H1 (cell line): ENCODE results near the gene PKDREJ. TPM values are rescaled to one million over a fixed set of nuclear protein-coding genes. Genes with fewer than 3 reads are reported as not detected.
A peak's percentile ranks its signal among the peaks of the same experiment; 100 is the strongest.

ENCODE experiments used
- CTCF ChIA-PET: fragments of 300-600 bp; sonication (Branson Sonifier 250); formaldehyde crosslinking; loops from one replicate; lab custom pipeline; 2021; ENCODE audit not compliant: partially characterized antibody; lab: Charles Lee
- POLR2A ChIA-PET: fragments of 300-600 bp; sonication (Branson Sonifier 250); formaldehyde crosslinking; loops from one replicate; lab custom pipeline; 2021; ENCODE audit warnings: inconsistent platforms; ENCODE audit not compliant: partially characterized antibody; lab: Charles Lee
- DNase-seq, 2 experiments: peaks; one replicate each; pipeline versions ENCODE4 v3.0.0 to v3.0.0-alpha.2; 2010 to 2022; ENCODE audit warnings: low spot score in 2 of 2, low read depth in 1 of 2, mixed read lengths in 1 of 2
- FAIRE-seq: peaks from 2 replicates; lab custom pipeline; 2011; peaks lifted over from hg19 to GRCh38; lab: Jason Lieb, UNC
- H2AFZ ChIP-seq: 2 replicates; pipeline ENCODE4 v1.8.1; 2012; ENCODE audit warnings: low read length, inconsistent platforms
- H2AK5ac ChIP-seq: 2 replicates; pipeline ENCODE4 v1.6.1; 2013; ENCODE audit warnings: low read depth, low read length
- H2BK120ac ChIP-seq: replicated peaks from 2 replicates; pipeline ENCODE3; 2013; ENCODE audit warnings: low read depth, low read length, inconsistent platforms
- H2BK12ac ChIP-seq: 2 replicates; pipeline ENCODE4 v1.6.1; 2013; ENCODE audit warnings: low read depth, low read length
- H2BK15ac ChIP-seq: 2 replicates; pipeline ENCODE4 v1.6.1; 2013; ENCODE audit warnings: low read length
- H2BK20ac ChIP-seq: 2 replicates; pipeline ENCODE4 v1.6.1; 2013; ENCODE audit warnings: low read length
- H2BK5ac ChIP-seq: 2 replicates; pipeline ENCODE4 v1.6.1; 2013; ENCODE audit warnings: low read depth, low read length
- H3K14ac ChIP-seq: 2 replicates; pipeline ENCODE4 v1.6.1; 2013; ENCODE audit warnings: inconsistent platforms; ENCODE audit not compliant: insufficient read length
- H3K18ac ChIP-seq: 2 replicates; pipeline ENCODE4 v1.6.1; 2013; ENCODE audit warnings: low read length; ENCODE audit errors: extremely low read depth
- H3K23ac ChIP-seq: 2 replicates; pipeline ENCODE4 v1.6.1; 2013; ENCODE audit warnings: inconsistent platforms; ENCODE audit not compliant: insufficient read length
- H3K23me2 ChIP-seq: 2 replicates; pipeline ENCODE4 v1.6.1; 2013; ENCODE audit warnings: low read depth, low read length
- H3K27ac ChIP-seq: 2 replicates; pipeline ENCODE4 v1.6.1; 2011; ENCODE audit warnings: low read depth, low read length, inconsistent platforms
- H3K27me3 ChIP-seq, 4 experiments: replicated peaks in 1 of 4; 1 replicate in 1 of 4; 2 replicates in 3 of 4; pipeline versions ENCODE4 v1.6.1 to v1.8.1; 2011 to 2013; ENCODE audit warnings: low read length in 3 of 4, mild to moderate bottlenecking in 3 of 4, inconsistent platforms in 2 of 4, mixed read lengths in 2 of 4, moderate library complexity in 1 of 4; ENCODE audit not compliant: control insufficient read depth in 3 of 4, insufficient read depth in 3 of 4; ENCODE audit errors: extremely low read depth in 1 of 4
- H3K36me3 ChIP-seq, 4 experiments: 2 replicates each; pipeline versions ENCODE4 v1.6.1 to v1.8.1; 2011 to 2013; ENCODE audit warnings: mild to moderate bottlenecking in 4 of 4, low read length in 3 of 4, moderate library complexity in 2 of 4, control low read depth in 1 of 4, inconsistent platforms in 1 of 4; ENCODE audit not compliant: insufficient read depth in 4 of 4, control insufficient read depth in 2 of 4
- H3K4ac ChIP-seq: replicated peaks from 2 replicates; pipeline ENCODE3; 2013; ENCODE audit warnings: low read length, low read depth, mixed read lengths, inconsistent platforms; ENCODE audit not compliant: insufficient read length
- H3K4me1 ChIP-seq, 4 experiments: replicated peaks in 1 of 4; 1 replicate in 1 of 4; 2 replicates in 3 of 4; pipeline versions ENCODE4 v1.6.1 to v1.8.1; 2011 to 2013; ENCODE audit warnings: low read length in 3 of 4, inconsistent platforms in 2 of 4, mixed read lengths in 1 of 4; ENCODE audit not compliant: insufficient read depth in 4 of 4, control insufficient read depth in 3 of 4
- H3K4me2 ChIP-seq, 2 experiments: 2 replicates each; pipeline versions ENCODE4 v1.6.1 to v1.8.1; 2011 to 2013; ENCODE audit warnings: low read depth in 2 of 2, low read length in 2 of 2, control low read depth in 1 of 2, inconsistent platforms in 1 of 2, mild to moderate bottlenecking in 1 of 2; ENCODE audit not compliant: insufficient read depth in 1 of 2
- H3K4me3 ChIP-seq, 4 experiments: fragments of 200-600, 300-600 bp in 1 of 4; sonication (generic), shearing (Covaris generic), sonication (Bioruptor Twin) in 1 of 4; 2 replicates each; pipeline versions ENCODE4 v1.5.1 to v1.8.1; 2011 to 2016; ENCODE audit warnings: low read length in 4 of 4, low read depth in 3 of 4, control low read depth in 2 of 4, inconsistent platforms in 2 of 4, mild to moderate bottlenecking in 2 of 4, mixed read lengths in 1 of 4, moderate library complexity in 1 of 4; ENCODE audit not compliant: insufficient read depth in 2 of 4; ENCODE audit errors: extremely low read depth in 1 of 4
- H3K56ac ChIP-seq: replicated peaks from 2 replicates; pipeline ENCODE3; 2013; ENCODE audit warnings: low read depth, mild to moderate bottlenecking, mixed read lengths, low read length, inconsistent platforms; ENCODE audit not compliant: insufficient read length
- H3K79me1 ChIP-seq: 2 replicates; pipeline ENCODE4 v1.6.1; 2013; ENCODE audit warnings: low read depth, low read length, control low read depth
- H3K79me2 ChIP-seq, 2 experiments: 2 replicates each; pipeline versions ENCODE4 v1.6.1 to v1.8.1; 2012 to 2013; ENCODE audit warnings: low read length in 2 of 2, mild to moderate bottlenecking in 2 of 2, inconsistent platforms in 1 of 2; ENCODE audit not compliant: insufficient read depth in 2 of 2, control insufficient read depth in 1 of 2
- H3K9ac ChIP-seq, 4 experiments: replicated peaks in 1 of 4; 1 replicate in 1 of 4; 2 replicates in 3 of 4; pipeline versions ENCODE4 v1.6.1 to v1.8.1; 2011 to 2013; ENCODE audit warnings: low read depth in 3 of 4, low read length in 3 of 4, control low read depth in 2 of 4, mild to moderate bottlenecking in 2 of 4, moderate library complexity in 2 of 4, inconsistent platforms in 1 of 4; ENCODE audit errors: extremely low read depth in 1 of 4
- H3K9me3 ChIP-seq, 2 experiments: 2 replicates each; pipeline versions ENCODE4 v1.6.1 to v1.8.1; 2012 to 2013; ENCODE audit warnings: mild to moderate bottlenecking in 2 of 2, moderate library complexity in 2 of 2, control low read depth in 1 of 2, inconsistent platforms in 1 of 2, low read depth in 1 of 2, low read length in 1 of 2, mixed read lengths in 1 of 2; ENCODE audit not compliant: insufficient read depth in 2 of 2
- H4K20me1 ChIP-seq, 2 experiments: replicated peaks in 1 of 2; 2 replicates each; pipeline versions ENCODE3 to v1.8.1; 2011 to 2013; ENCODE audit warnings: inconsistent platforms in 2 of 2, low read length in 2 of 2, mild to moderate bottlenecking in 1 of 2; ENCODE audit not compliant: insufficient read depth in 2 of 2, control insufficient read depth in 1 of 2
- H4K5ac ChIP-seq: 2 replicates; pipeline ENCODE4 v1.6.1; 2013; ENCODE audit warnings: low read length, low read depth, mixed read lengths, inconsistent platforms; ENCODE audit not compliant: insufficient read length
- H4K8ac ChIP-seq: 2 replicates; pipeline ENCODE4 v1.8.0; 2013; ENCODE audit warnings: mild to moderate bottlenecking, moderate library complexity, low read length, inconsistent platforms; ENCODE audit not compliant: insufficient read depth; ENCODE audit errors: extremely low read depth
- H4K91ac ChIP-seq: replicated peaks from 2 replicates; pipeline ENCODE3; 2013; ENCODE audit warnings: low read length, mixed read lengths, inconsistent platforms; ENCODE audit not compliant: insufficient read length
- ASH2L ChIP-seq: fragments of 200-600, 300-600 bp; sonication (generic); IDR thresholded peaks from one replicate; pipeline ENCODE4 v1.7.1; 2017; ENCODE audit warnings: low read length
- BRCA1 ChIP-seq: IDR thresholded peaks from 2 replicates; pipeline ENCODE4 v1.6.1; 2012; ENCODE audit warnings: low read depth, low read length, improper control_type of control experiment
- CHD1 ChIP-seq: IDR thresholded peaks from 2 replicates; pipeline ENCODE4 v1.6.1; 2012; ENCODE audit warnings: low read depth, low read length, improper control_type of control experiment
- EGR1 ChIP-seq: IDR thresholded peaks from 2 replicates; pipeline ENCODE4 v1.6.1; 2011; ENCODE audit warnings: low read depth, low read length, borderline replicate concordance
- EP300 ChIP-seq, 2 experiments: IDR thresholded peaks; 1 replicate in 1 of 2; 2 replicates in 1 of 2; pipeline ENCODE4 v1.6.1; 2011 to 2012; ENCODE audit warnings: low read depth in 2 of 2, low read length in 2 of 2, mild to moderate bottlenecking in 2 of 2, borderline replicate concordance in 1 of 2, inconsistent platforms in 1 of 2, moderate library complexity in 1 of 2
- EZH2 ChIP-seq: fragments of 200-600 bp; sonication (generic); IDR thresholded peaks from 2 replicates; pipeline ENCODE4 v1.7.1; 2012; ENCODE audit warnings: low read depth, mild to moderate bottlenecking, moderate library complexity, low read length, inconsistent platforms; ENCODE audit not compliant: severe bottlenecking
- HDAC2 ChIP-seq, 2 experiments: fragments of 300-600 bp in 1 of 2; sonication (generic) in 1 of 2; IDR thresholded peaks; 2 replicates each; pipeline ENCODE4 v1.6.1; 2011 to 2012; ENCODE audit warnings: low read depth in 2 of 2, low read length in 2 of 2, mild to moderate bottlenecking in 2 of 2, moderate library complexity in 2 of 2, borderline replicate concordance in 1 of 2, inconsistent platforms in 1 of 2
- HDAC6 ChIP-seq: IDR thresholded peaks from one replicate; pipeline ENCODE4 v1.7.1; 2012; ENCODE audit warnings: low read depth, mild to moderate bottlenecking, inconsistent platforms, low read length, moderate library complexity
- MAFK ChIP-seq: IDR thresholded peaks from 2 replicates; pipeline ENCODE4 v1.6.1; 2012; ENCODE audit warnings: low read depth, mild to moderate bottlenecking, improper control_type of control experiment, low read length
- POLR2AphosphoS5 ChIP-seq: IDR thresholded peaks from 2 replicates; pipeline ENCODE4 v1.6.1; 2011; ENCODE audit warnings: low read depth, low read length
- SP4 ChIP-seq: IDR thresholded peaks from 2 replicates; pipeline ENCODE4 v1.6.1; 2012; ENCODE audit warnings: low read length, inconsistent platforms
- TAF7 ChIP-seq: optimal IDR thresholded peaks from 2 replicates; pipeline ENCODE3; 2011; ENCODE audit warnings: low read depth, mild to moderate bottlenecking, inconsistent platforms, low read length, moderate library complexity, borderline replicate concordance
- TCF12 ChIP-seq: IDR thresholded peaks from 2 replicates; pipeline ENCODE4 v1.6.1; 2011; ENCODE audit warnings: low read depth, mild to moderate bottlenecking, low read length
- YY1 ChIP-seq: IDR thresholded peaks from 2 replicates; pipeline ENCODE4 v1.6.1; 2011; ENCODE audit warnings: low read depth, mild to moderate bottlenecking, low read length
- WGBS, 2 experiments: shearing (Covaris generic) in 1 of 2; methylation state at CpG; one replicate each; pipeline versions ENCODE4 v1.1.6 to v1.1.7; 2013 to 2015; ENCODE audit warnings: low lambda C conversion rate in 2 of 2, mixed read lengths in 2 of 2, inconsistent platforms in 1 of 2, low coverage in 1 of 2, missing lambda C conversion rate in 1 of 2; ENCODE audit not compliant: insufficient replicate concordance in 2 of 2, insufficient coverage in 1 of 2, insufficient read length in 1 of 2; ENCODE audit errors: extremely low coverage in 1 of 2, missing lambda C conversion rate in 1 of 2; 5-methylcytosine and 5-hydroxymethylcytosine counted together
- polyA plus RNA-seq, 7 experiments: library from polyadenylated mRNA; depleted of rRNA in 3 of 7; stranded (reverse) in 5 of 7; unstranded in 2 of 7; fragments of >200 nt in 5 of 7; fragments of 200-250 nt in 2 of 7; gene quantifications; 1 replicate in 5 of 7; 2 replicates in 1 of 7; 4 replicates in 1 of 7; pipeline versions ENCODE4 v1.2.1 to v1.2.3, GENCODE V29; 2011 to 2013; ENCODE audit warnings: missing spikeins in 2 of 7, mixed read lengths in 2 of 7
- total RNA-seq: library from RNA; stranded (reverse); fragmentation: NEBNext Ultra II Directional; extraction: Animal tissue kit (Norgen Biotek cat#: 25700); gene quantifications from 2 replicates; pipeline ENCODE4 v1.2.1, GENCODE V29; 2021

PKDREJ gene
- total and polyA plus RNA-seq, 2 of the 8 experiments (the other 6 are each of a cell fraction or from before 2014, with no cell fraction given) = 0.02 to 0.04 TPM

GRCh38 chr22:46269564-46269963 lies 6.4 kb upstream of the PKDREJ start:
- H3K4me1 ChIP-seq = no peaks in the 10 kb centered on the region; a peak in 1 of 7 replicates
- no peak overlapping the region for H3K14ac ChIP-seq
- no peak overlapping the region for H4K91ac ChIP-seq
- peak overlapping the region; percentile 47 for H3K23ac ChIP-seq
- 0 out of 7 replicates have a peak overlapping the region, but pooled peaks of 1 of the 4 experiments have one; percentile 32 for H3K9ac ChIP-seq
- no peak for DNase-seq
- no peak overlapping the region for H4K5ac ChIP-seq
- H3K4me3 ChIP-seq = no peak overlapping the region
- WGBS, 2 experiments = 92% methylated on average over 11 of the region's 11 CpGs; no CpG with 5 or more reads in 1 of the 2 experiments
- no peak overlapping the region for H3K56ac ChIP-seq
- no peak overlapping the region for H2AK5ac ChIP-seq
- POLR2A ChIA-PET = interaction anchor here (0.6 to 2.7 kb wide), 3 partner anchors 10 to 114 kb away, joined by 3 to 13 read pairs (median 4); no protein-coding TSS in a partner anchor
- FAIRE-seq = no peak
- H4K20me1 ChIP-seq = peaks cover 0 to 5% of the 10 kb centered on the region in 2 experiments
- H3K79me1 ChIP-seq = peaks cover 3% of the 10 kb centered on the region; the same call in 1 of the 2 replicates
- peaks cover 3% of the 10 kb centered on the region; the same call in 1 of the 2 replicates for H3K23me2 ChIP-seq
- no peak overlapping the region for H2BK120ac ChIP-seq
- H3K27me3 ChIP-seq = peaks cover 0 to 3% (median under 1%) of the 10 kb centered on the region in 4 experiments; a peak in 5 of 7 replicates
- H2AFZ ChIP-seq = no peak overlapping the region
- CTCF ChIA-PET = interaction anchor here (0.9 to 2.3 kb wide), 2 partner anchors 11 to 14 kb away, joined by 3 to 11 read pairs; no protein-coding TSS in a partner anchor
- no peak overlapping the region for H2BK12ac ChIP-seq
- H4K8ac ChIP-seq = no peak overlapping the region
- peaks cover 0 to 5% (median 2%) of the 10 kb centered on the region in 4 experiments; a peak in 1 of 8 replicates for H3K36me3 ChIP-seq
- H2BK20ac ChIP-seq = no peak overlapping the region
- no peak overlapping the region for H3K4ac ChIP-seq
- H2BK5ac ChIP-seq = no peak overlapping the region
- no peak overlapping the region for H3K27ac ChIP-seq
- H3K18ac ChIP-seq = no peak overlapping the region
- H3K4me2 ChIP-seq = no peak overlapping the region; a peak in 1 of 4 replicates
- no peak overlapping the region for H2BK15ac ChIP-seq
- no peaks in the 10 kb centered on the region for H3K79me2 ChIP-seq
- H3K9me3 ChIP-seq = peaks cover 5 to 8% of the 10 kb centered on the region in 2 experiments; a peak in 2 of 4 replicates
- TF ChIP-seq TCF12 (no peak), SP4 (no peak), ASH2L (no peak), MAFK (no peak), EZH2 (no peak), EGR1 (no peak), EP300 (IDR thresholded peaks at IDR 0.05; ENCODE audit: borderline replicate concordance in 1 of 2, low read depth in 2 of 2, low read length in 2 of 2) (no peak), BRCA1 (no peak), YY1 (no peak), HDAC2 (IDR thresholded peaks at IDR 0.05; ENCODE audit: borderline replicate concordance in 1 of 2, low read depth in 2 of 2, low read length in 2 of 2) (no peak), CHD1 (no peak), POLR2AphosphoS5 (no peak), TAF7 (no peak), HDAC6 (no peak)
